ENCODE data around the gene DYNC1I2. TPM values are rescaled to one million over a fixed set of nuclear protein-coding genes. Genes with fewer than 3 reads are reported as not detected.

DYNC1I2 gene
- total and polyA plus RNA-seq, 2 experiments from 2014 or later: 79.4 to 102 TPM

GRCh38 chr2:171723716-171724683, 36.7 kb downstream of the DYNC1I2 start:
- H3K4me2 ChIP-seq: no peak overlapping the region
- H3K27ac ChIP-seq (ENCODE audit: low read depth): no peak overlapping the region

More at GRCh38 chr2:171723716-171724683, 36.7 kb downstream of the DYNC1I2 start:
- Mint-ChIP-seq H3K27me3 (ENCODE audit: insufficient read depth, low read depth, poor library complexity) (no peaks in the 10 kb centered on the region), H3K9me3 (no peaks in the 10 kb centered on the region), H3K36me3 (ENCODE audit: low read depth) (peaks cover 5% of the 10 kb centered on the region; the same call in 2 of the 3 replicates), H3K4me3 (no peak overlapping the region), H3K27ac (peak overlapping the region; percentile 28; the same call in 1 of the 2 replicates), H3K4me1 (peaks cover 8% of the 10 kb centered on the region)
- ATAC-seq (peak; percentile 90), DNase-seq (ENCODE audit: low spot score) (peak; percentile 54)
- no peak overlapping the region for H3K4me3 ChIP-seq
- H2AFZ ChIP-seq: no peak overlapping the region
- H3K36me3 ChIP-seq (ENCODE audit: insufficient read depth): peaks cover 24% of the 10 kb centered on the region; the same call in 1 of the 2 replicates
- H3K9me2 ChIP-seq (ENCODE audit: insufficient read depth): no peaks in the 10 kb centered on the region
- TF ChIP-seq REST (IDR thresholded peaks at IDR 0.05; ENCODE audit: unreplicated experiment) (no peak), CTCF (conservative IDR thresholded peaks at IDR 0.05; ENCODE audit: low read depth in 2 of 2) (peak in 1 of 2 experiments; percentile 52; a peak in 2 of 4 replicates)
- no peaks in the 10 kb centered on the region for H3K27me3 ChIP-seq (ENCODE audit: insufficient read depth)
- H3K79me2 ChIP-seq (replicated peaks; ENCODE audit: insufficient read depth): no peaks in the 10 kb centered on the region
- H3F3A ChIP-seq (replicated peaks; ENCODE audit: low read depth): no peaks in the 10 kb centered on the region
- no peaks in the 10 kb centered on the region for H3K4me1 ChIP-seq (ENCODE audit: insufficient read depth)
- no peaks in the 10 kb centered on the region for H4K20me1 ChIP-seq (replicated peaks; ENCODE audit: insufficient read depth)

All from GM23338 (cell line).